OCI-M2 (cell line): Measurements from ENCODE around the gene GIPC2.
"Not testable (repeated sequence)": the region's sequence is repeated elsewhere in the genome, so short reads cannot be mapped to it uniquely, and the experiment has no call there.

ENCODE experiments used
- DNase-seq: peaks from one replicate; lab custom pipeline; 2025; ENCODE audit not compliant: unreplicated experiment; lab: John Stamatoyannopoulos, UW

GIPC2 gene, protein sequence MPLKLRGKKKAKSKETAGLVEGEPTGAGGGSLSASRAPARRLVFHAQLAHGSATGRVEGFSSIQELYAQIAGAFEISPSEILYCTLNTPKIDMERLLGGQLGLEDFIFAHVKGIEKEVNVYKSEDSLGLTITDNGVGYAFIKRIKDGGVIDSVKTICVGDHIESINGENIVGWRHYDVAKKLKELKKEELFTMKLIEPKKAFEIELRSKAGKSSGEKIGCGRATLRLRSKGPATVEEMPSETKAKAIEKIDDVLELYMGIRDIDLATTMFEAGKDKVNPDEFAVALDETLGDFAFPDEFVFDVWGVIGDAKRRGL

DNA sequence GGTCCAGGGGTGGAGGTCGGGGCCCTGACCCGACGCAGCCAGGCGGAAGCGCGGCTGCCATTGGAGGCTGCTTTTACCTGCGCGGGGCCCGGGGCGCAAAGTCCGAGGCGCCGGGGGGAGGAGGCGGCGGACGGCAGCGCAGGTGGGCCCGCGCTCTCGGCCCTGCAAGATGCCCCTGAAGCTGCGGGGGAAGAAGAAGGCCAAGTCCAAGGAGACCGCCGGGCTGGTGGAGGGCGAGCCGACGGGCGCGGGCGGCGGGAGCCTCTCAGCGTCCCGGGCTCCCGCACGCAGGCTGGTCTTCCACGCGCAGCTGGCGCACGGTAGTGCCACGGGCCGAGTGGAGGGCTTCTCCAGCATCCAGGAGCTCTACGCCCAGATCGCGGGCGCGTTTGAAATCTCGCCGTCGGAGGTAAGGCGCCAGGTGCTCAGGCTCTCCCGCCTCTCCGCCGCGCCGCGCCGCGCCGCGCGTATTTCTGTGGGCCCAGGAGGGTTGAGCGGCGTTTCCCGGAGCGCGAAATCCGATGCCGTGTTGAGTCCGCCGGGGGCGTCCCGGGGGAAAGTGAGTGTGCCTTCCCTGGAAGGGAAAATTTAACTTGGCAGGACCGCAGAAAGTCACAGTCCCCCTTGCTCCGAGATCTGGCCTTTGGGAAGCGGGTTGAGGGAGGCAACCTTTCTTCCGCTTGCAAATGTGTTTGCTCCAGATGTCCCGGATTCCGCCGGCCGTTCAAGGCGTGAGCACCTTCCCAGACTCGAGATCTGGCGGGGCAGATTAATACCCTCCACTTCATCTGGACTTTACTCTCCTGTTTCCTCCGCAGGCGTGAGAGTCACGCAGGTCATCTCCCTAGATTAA lies at the start of gene GIPC2:
TSS of gene GIPC2 (plus strand) at position 41 of the 853 bp plus-strand sequence. CDS start at position 170, 129 bp downstream.
- no peak for DNase-seq

GRCh38 chr1:77996734-77997133 lies 49.0 kb upstream of the GIPC2 start:
- DNase-seq = no peak

GRCh38 chr1:78000536-78000935 lies 45.2 kb upstream of the GIPC2 start:
- DNase-seq = not testable (repeated sequence)

GRCh38 chr1:78003070-78003746 lies 42.6 kb upstream of the GIPC2 start:
- DNase-seq = no peak

- DNase-seq = no peak
These were observed 41.7 kb upstream of the GIPC2 start for GRCh38 chr1:78003882-78004718.

DNA sequence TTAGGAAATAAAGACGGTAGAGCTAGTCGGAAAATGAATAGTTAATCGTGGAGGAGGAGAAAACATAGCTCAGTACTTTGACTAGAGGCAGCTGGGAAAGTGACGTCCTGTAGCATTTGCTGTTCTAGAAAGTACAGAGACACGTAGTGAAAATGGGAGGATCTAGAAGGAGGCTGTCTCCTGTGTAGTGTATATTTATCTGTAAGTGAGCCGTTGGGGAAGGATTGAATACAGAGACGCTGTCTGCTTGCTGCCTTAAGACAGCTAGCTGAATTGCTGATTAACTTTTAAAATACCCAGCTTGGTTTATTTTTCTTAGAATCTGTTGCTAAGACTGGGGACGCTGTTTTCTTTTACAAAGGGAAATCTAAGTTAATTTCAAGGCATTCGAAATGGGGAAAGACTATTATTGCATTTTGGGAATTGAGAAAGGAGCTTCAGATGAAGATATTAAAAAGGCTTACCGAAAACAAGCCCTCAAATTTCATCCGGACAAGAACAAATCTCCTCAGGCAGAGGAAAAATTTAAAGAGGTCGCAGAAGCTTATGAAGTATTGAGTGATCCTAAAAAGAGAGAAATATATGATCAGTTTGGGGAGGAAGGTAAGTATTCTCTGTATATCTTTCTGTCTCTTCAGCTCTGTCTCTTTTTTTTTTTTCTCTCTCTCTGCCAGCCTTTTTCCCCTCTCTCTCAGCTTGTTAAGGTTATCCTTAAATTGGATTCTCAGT lies 40.9 kb upstream of the GIPC2 start, which contains the start of gene DNAJB4:
TSS of gene DNAJB4 (plus strand) at position 221 of the 729 bp plus-strand sequence. CDS start at position 393, 172 bp downstream.
- peak; percentile 67 for DNase-seq

- DNase-seq = no peak
These were observed 40.4 kb upstream of the GIPC2 start for GRCh38 chr1:78005448-78005722.

- DNase-seq = no peak
These were observed 40.0 kb upstream of the GIPC2 start for GRCh38 chr1:78005755-78006154.

- no peak for DNase-seq
These were observed 39.2 kb upstream of the GIPC2 start for GRCh38 chr1:78006521-78006920.

- DNase-seq = no peak
These were observed 38.0 kb upstream of the GIPC2 start for GRCh38 chr1:78007677-78008341.

DNA sequence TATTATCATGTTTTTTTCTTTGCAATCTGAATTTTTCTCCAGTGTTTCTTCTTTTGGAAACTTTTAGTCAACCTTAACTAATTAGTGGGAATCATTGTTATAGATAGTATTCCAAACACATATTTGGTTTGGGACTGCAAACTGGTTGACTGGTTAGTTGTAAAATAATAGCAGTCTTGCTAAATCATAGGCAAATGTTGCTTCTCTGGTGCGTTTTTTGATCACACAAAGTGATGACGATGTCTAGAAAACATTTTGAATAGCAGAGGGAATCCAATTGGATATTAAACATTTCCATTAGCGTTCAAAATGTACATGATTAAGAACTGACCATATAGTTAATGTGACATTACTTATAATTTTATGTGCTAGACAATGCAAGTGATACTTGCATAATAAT lies 36.5 kb upstream of the GIPC2 start:
- DNase-seq = no peak

GRCh38 chr1:78009836-78010235 lies 35.9 kb upstream of the GIPC2 start:
- DNase-seq = no peak

GRCh38 chr1:78011050-78011449 lies 34.7 kb upstream of the GIPC2 start:
- no peak for DNase-seq

- DNase-seq = no peak
These were observed 30.6 kb upstream of the GIPC2 start for GRCh38 chr1:78015148-78015547.

DNA sequence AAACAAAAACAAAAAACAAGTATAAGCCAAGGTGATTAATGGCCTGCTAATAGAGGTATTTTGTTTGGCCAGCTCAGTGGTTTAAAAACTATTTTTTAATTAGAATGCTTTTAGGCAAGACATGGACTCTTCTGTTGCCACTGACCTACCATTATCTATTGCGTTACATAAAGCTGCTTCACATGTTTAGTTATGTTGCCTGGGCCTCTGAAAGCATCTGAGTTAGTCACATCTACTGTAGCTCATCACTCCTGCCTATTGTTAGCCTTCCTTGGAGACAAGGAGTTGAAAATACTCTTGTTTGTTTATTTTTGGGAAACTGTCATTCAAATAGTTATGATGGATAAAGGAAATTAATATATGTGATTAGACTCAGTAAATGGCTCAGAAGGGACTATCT lies 26.7 kb upstream of the GIPC2 start:
- no peak for DNase-seq

GRCh38 chr1:78021134-78021533 lies 24.6 kb upstream of the GIPC2 start:
- not testable (repeated sequence) for DNase-seq

DNA sequence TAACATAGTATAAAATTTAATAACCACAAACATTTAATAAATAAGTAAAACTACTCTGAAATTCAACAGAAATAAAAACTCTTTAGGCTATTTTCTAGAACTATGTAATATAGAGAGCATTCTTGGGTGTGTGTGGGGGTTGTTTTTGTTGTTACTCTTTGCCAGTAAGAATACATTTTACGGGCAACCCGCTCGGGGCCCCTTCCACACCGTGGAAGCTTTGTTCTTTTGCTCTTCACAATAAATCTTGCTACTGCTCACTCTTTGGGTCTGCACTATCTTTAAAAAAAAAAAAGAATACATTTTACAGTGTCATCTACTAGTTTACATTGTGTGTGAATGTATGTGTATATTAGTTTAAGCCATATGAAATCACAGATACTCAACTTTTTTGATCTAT lies 16.0 kb upstream of the GIPC2 start:
- DNase-seq = no peak

- no peak for DNase-seq
These were observed 12.6 kb upstream of the GIPC2 start for GRCh38 chr1:78032996-78033796.

DNA sequence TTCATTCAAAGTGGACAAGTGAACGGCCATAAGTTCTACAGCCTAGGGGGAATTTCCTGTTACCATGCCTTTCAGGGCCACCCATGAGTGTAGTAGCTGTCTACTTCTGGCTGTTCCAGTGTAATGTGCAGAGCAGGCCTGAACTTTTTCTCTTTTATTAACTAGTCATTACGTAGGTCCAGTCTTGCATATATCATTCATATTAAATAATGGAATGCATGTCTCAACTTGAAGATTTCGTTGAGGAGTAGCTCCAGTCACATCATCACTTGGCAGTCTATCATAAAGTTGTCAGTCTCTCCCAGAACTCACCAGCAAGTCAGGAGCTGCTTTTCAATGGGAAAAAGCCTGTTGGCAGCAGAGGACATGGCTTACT lies 12.0 kb upstream of the GIPC2 start:
- DNase-seq = no peak
